NCI-H345 (cell line): Measurements from ENCODE around the gene THTPA.
"Not testable (repeated sequence)": the region's sequence is repeated elsewhere in the genome, so short reads cannot be mapped to it uniquely, and the experiment has no call there.

Experiments used
- DNase-seq: peaks from one replicate; lab custom pipeline; 2025; lab: John Stamatoyannopoulos, UW

THTPA gene

GRCh38 chr14:23583761-23584526, 27.9 kb downstream of the THTPA start:
- DNase-seq: not testable (repeated sequence)

GRCh38 chr14:23584527-23585203, 28.6 kb downstream of the THTPA start:
- not testable (repeated sequence) for DNase-seq

- peak; percentile 87 for DNase-seq
These were observed 33.0 kb downstream of the THTPA start for GRCh38 chr14:23588884-23589598.

- no peak for DNase-seq
These were observed 33.5 kb downstream of the THTPA start for GRCh38 chr14:23589606-23590005.

GRCh38 chr14:23590198-23590597, 34.1 kb downstream of the THTPA start:
- no peak for DNase-seq

GRCh38 chr14:23594191-23594590, 38.1 kb downstream of the THTPA start:
- DNase-seq: not testable (repeated sequence)

- no peak for DNase-seq
These were observed 44.2 kb downstream of the THTPA start for GRCh38 chr14:23600322-23600707.

GRCh38 chr14:23600806-23601205, 44.7 kb downstream of the THTPA start:
- DNase-seq: no peak

GRCh38 chr14:23601424-23601823, 45.4 kb downstream of the THTPA start:
- DNase-seq: no peak

GRCh38 chr14:23601845-23602180, 45.7 kb downstream of the THTPA start:
- no peak for DNase-seq

- no peak for DNase-seq
These were observed 46.4 kb downstream of the THTPA start for GRCh38 chr14:23602181-23603095.

GRCh38 chr14:23603103-23603502, 47.0 kb downstream of the THTPA start:
- no peak for DNase-seq

GRCh38 chr14:23604148-23604547, 48.1 kb downstream of the THTPA start:
- DNase-seq: no peak

GRCh38 chr14:23604675-23605170, 48.7 kb downstream of the THTPA start:
- DNase-seq: no peak

GRCh38 chr14:23605931-23606585, 50.0 kb downstream of the THTPA start:
- no peak for DNase-seq

- DNase-seq: no peak
These were observed 52.4 kb downstream of the THTPA start for GRCh38 chr14:23608454-23608853.

GRCh38 chr14:23609001-23609400, 52.9 kb downstream of the THTPA start:
- no peak for DNase-seq

GRCh38 chr14:23609411-23610089, 53.5 kb downstream of the THTPA start:
- DNase-seq: not testable (repeated sequence)
